SH-SY5Y (cell line): ENCODE data around the gene RAD23A.

Source experiments
- GATA2 ChIP-seq: IDR thresholded peaks from 2 replicates; pipeline ENCODE4 v1.6.1; 2011; ENCODE audit warnings: mild to moderate bottlenecking, low read depth, low read length
- GATA3 ChIP-seq: IDR thresholded peaks from 2 replicates; pipeline ENCODE4 v1.6.1; 2011; ENCODE audit warnings: low read depth, mild to moderate bottlenecking, low read length, moderate library complexity

DNA sequence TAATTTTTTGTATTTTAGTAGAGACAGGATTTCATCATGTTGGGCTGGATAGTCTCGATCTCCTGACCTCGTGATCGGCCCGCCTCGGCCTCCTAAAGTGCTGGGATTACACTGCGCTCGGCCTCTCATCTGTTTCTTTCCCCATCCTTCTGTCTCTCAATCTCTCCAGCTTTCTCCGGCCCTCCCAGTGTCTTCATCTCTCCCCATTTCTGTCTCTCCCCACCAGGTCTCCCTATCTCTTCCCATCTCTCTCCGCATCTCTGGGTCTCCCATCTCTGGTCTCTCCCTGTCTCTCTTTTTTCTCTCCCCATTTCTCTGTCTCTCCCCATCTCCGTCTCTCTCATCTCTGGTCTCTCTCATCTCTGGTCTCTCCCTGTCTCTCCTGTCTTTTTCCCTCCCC, 37.4 kb downstream of the RAD23A start:
- TF ChIP-seq GATA3, result no peak
- TF ChIP-seq GATA2, result no peak
